Measurements from ENCODE around the gene TRAPPC5.
A peak's percentile ranks its signal among the peaks of the same experiment; 100 is the strongest.

TRAPPC5 gene

GRCh38 chr19:7680606-7681339 lies at the start of gene TRAPPC5:
Gene TRAPPC5, plus strand, starts transcription at chr19:7680833. Its CDS starts 1,421 bp downstream, at chr19:7682254.
- peak; percentile 57 for DNase-seq (ENCODE audit: low spot score)

- no peak for DNase-seq (ENCODE audit: low spot score)
Measured at GRCh38 chr19:7631577-7631976, 49.1 kb upstream of the TRAPPC5 start.

GRCh38 chr19:7632340-7633203 lies 48.1 kb upstream of the TRAPPC5 start:
- DNase-seq (ENCODE audit: low spot score): no peak

- no peak for DNase-seq (ENCODE audit: low spot score)
Measured at GRCh38 chr19:7633698-7634097, 46.9 kb upstream of the TRAPPC5 start, which contains the start of gene PCP2. Gene PCP2, minus strand, starts transcription at chr19:7633719. Its CDS starts 262 bp downstream, at chr19:7633457.

DNA sequence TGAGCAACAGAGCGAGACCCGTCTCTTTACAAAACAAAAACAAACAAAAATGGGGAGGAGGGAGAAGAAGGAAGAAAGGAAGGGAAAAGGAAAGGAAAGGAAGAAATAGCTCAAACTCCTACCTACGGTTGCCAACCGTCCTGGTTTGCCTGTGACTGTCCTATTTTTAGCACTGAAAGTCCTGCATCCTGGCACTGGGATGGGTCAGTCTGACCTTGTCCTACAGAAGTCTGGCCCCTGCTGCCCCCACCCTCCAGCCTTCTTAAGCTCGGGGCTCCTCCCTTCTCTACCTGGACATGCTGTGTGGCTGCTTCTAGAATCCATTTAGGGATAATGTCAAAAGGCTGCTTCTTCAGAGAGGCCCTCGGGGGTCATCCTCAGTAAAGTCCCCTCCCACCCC lies 45.0 kb upstream of the TRAPPC5 start:
- no peak for DNase-seq (ENCODE audit: low spot score)

- DNase-seq (ENCODE audit: low spot score): no peak
Measured at GRCh38 chr19:7636317-7636690, 44.3 kb upstream of the TRAPPC5 start.

DNA sequence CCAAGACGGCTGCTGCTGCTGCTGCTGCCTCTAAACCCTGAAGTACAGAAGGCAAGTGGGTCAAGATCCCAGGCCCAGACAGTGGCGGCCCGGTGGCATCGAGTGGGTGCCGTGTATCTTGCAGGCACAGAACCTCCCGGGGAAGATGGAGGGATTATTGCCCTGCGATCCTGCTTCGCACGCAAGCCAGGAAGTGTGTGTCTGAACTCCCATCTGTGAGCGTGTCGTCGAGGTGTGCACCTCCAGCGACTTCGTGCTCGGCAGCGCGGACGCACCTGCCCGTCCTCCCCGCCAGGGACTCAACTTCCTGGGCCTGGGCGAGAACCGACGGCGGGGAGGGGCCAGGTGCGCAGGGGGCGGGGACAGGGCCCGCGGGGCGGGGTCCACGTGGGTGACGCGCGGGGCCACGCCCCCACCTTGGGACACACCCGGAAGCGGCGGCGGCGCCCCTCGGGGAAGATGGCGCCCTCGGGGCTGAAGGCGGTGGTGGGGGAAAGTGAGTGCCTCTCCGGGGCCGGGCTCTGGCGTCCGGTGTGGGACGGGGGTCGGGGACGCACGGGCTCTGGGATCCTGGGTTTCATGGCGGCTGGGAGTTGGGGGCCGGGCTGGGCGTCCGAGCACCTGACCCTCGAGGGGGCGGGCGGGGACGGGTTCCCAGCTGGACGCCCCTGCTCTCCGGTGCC lies 43.8 kb upstream of the TRAPPC5 start, which contains the start of gene STXBP2:
TSS of gene STXBP2 (plus strand) at position 420 of the 683 bp plus-strand sequence. CDS start at position 460, 40 bp downstream.
- peak; percentile 75 for DNase-seq (ENCODE audit: low spot score)

GRCh38 chr19:7637374-7638256 lies 43.0 kb upstream of the TRAPPC5 start:
- DNase-seq (ENCODE audit: low spot score): no peak

GRCh38 chr19:7638802-7639465 lies 41.7 kb upstream of the TRAPPC5 start:
- DNase-seq (ENCODE audit: low spot score): no peak

- no peak for DNase-seq (ENCODE audit: low spot score)
Measured at GRCh38 chr19:7639863-7640348, 40.7 kb upstream of the TRAPPC5 start.

- no peak for DNase-seq (ENCODE audit: low spot score)
Measured at GRCh38 chr19:7640803-7641202, 39.8 kb upstream of the TRAPPC5 start.

DNA sequence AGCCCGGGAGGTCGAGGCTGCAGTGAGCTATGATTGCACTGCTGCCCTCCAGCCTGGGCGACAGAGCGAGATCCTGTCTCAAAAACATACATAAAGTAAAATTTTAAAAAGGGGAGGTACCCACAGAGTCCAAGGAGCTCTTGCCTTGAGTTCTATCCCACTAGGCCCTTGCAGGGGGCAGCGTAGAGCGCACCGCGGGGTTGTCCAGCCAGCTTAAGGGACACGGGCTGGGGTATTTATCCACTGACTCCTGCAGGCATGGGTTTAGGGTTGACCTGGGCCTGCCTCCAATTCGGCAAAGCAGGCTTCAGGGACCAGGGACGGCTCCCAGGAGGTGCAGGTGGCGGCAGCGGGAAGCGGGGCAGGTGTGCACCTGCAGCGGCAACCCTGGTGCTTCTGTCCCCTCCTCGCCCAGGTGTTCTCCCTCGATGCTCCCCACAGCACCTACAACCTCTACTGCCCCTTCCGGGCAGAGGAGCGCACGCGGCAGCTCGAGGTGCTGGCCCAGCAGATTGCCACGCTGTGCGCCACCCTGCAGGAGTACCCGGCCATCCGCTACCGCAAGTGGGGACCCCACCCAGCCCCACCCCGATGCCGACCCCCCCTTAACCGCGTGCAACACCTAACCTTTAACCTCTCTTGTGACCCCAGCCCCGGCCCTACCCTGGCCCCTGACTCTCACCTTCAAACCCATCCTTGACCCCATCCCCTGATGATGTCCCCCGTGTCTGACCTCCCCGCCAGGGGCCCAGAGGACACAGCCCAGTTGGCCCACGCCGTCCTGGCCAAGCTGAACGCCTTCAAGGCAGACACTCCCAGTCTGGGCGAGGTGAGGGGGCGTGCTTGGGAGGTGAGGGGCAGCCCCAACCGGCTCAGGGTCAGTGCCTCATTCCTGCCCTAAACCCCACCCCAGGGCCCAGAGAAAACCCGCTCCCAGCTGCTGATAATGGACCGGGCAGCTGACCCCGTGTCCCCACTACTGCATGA lies 39.0 kb upstream of the TRAPPC5 start:
- DNase-seq (ENCODE audit: low spot score): no peak

DNA sequence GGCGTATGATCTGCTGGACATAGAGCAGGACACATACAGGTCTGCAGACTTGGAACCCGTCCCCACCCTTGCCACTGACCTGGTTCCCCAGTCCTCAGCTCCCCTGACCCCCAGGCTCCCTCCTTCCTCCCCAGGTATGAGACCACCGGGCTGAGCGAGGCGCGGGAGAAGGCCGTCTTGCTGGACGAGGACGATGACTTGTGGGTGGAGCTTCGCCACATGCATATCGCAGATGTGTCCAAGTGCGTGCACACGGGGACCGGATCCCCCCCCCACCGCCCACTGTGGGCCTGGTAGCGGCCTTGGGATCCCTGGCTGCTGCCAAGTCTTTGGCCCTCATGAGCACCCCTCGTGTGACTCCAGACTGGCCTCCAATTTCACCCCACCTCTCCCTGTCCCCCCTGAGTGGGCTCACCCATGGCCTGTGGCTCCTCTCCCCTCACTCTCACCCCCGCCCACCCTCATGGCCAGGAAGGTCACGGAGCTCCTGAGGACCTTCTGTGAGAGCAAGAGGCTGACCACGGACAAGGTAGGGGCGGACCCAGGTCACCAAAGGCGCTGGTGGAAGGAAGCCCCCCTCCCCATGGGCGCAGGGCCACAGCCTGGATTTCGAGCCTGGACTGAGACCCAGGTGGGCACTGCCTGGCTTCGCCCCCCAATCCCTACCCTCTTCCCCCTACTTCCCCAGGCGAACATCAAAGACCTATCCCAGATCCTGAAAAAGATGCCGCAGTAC lies 38.2 kb upstream of the TRAPPC5 start:
- DNase-seq (ENCODE audit: low spot score): no peak

DNA sequence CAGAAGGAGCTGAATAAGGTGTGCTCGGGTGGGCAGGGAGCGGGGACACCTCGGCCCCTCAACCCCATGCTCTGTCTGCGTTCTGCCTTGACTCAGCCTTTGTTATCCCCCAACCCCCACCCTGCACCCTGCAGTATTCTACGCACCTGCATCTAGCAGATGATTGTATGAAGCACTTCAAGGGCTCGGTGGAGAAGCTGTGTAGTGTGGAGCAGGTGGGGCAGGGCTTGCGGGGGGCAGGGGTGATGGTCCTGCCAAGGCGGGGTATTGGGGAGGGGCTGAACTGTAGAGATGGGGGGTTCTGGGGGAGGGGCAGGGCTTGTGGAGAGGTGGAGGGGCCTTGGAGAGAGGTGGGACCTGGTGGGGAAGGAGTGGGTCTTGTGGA lies 37.6 kb upstream of the TRAPPC5 start:
- no peak for DNase-seq (ENCODE audit: low spot score)

GRCh38 chr19:7643629-7644549 lies 36.7 kb upstream of the TRAPPC5 start:
- DNase-seq (ENCODE audit: low spot score): peak; percentile 38

- no peak for DNase-seq (ENCODE audit: low spot score)
Measured at GRCh38 chr19:7644550-7644877, 36.1 kb upstream of the TRAPPC5 start.

GRCh38 chr19:7645163-7645562 lies 35.5 kb upstream of the TRAPPC5 start:
- no peak for DNase-seq (ENCODE audit: low spot score)

All from SW480 (cell line).